Measurements from ENCODE around the gene MED13.
"Not testable (repeated sequence)": the region's sequence is repeated elsewhere in the genome, so short reads cannot be mapped to it uniquely, and the experiment has no call there.

The MED13 gene

GRCh38 chr17:61996916-61997605 lies 68.0 kb downstream of the MED13 start:
- no peak for DNase-seq

- no peak for DNase-seq
These were observed 75.6 kb downstream of the MED13 start for GRCh38 chr17:61989509-61989908.

- no peak for DNase-seq
These were observed 78.2 kb downstream of the MED13 start for GRCh38 chr17:61986898-61987297.

DNA sequence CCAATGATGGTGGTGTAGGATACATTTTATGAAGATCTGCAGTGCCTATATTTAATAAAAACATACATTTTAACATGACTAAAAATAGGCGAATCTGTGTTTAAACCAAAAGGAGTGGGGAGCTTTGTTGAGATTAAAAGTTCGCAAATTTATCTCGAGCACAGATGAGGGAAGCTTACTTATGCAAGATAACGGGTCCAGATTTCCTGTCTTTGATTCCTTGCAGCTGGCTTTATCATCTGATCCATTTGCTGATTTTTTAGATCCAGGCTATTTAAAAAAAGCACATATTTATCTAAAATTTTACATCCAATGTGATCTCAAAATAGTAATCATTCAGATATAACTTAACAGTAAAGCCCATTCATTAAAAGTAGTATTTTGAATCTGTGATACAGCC lies 80.3 kb downstream of the MED13 start:
- no peak for DNase-seq

DNA sequence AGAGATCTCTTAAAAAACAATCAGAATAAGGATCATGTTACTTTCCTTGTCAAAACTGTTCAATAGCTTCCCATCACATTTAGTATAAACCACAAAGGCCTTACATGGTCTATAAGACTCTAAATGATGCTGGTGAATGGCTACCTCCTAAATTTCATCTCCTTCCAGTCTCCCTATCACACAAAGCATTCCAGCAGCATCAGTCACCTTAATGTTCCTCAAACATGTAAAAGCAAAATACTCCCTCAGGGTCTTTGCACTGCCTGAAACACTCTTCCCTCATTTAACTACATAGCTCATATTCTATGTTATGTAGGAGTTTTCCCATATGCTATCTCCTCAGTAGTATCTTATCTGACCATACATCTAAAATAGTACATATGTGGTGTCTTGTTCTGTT lies 83.8 kb downstream of the MED13 start:
- DNase-seq: no peak

DNA sequence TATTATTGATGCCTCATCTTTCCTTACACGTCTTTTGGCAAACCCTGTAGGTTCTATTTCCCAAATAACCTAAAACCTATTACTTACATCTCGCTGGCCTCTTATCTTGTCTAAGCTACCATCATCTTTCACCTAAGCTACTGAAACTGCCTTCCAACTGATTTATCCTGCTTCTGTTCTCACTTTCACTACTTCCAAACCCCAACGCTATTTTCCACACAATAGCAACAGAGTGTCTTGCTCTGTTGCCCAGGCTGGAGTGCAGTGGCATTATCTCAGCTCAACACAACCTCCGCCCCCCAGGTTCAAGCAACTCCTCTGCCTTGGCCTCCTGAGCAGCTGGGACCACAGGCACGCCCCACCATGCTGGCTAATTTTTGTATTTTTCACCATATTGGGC lies 84.5 kb downstream of the MED13 start:
- no peak for DNase-seq

- no peak for DNase-seq
These were observed 91.0 kb downstream of the MED13 start for GRCh38 chr17:61974115-61974514.

- DNase-seq: no peak
These were observed 92.8 kb downstream of the MED13 start for GRCh38 chr17:61972311-61972710.

- DNase-seq: no peak
These were observed 95.0 kb downstream of the MED13 start for GRCh38 chr17:61970030-61970429.

DNA sequence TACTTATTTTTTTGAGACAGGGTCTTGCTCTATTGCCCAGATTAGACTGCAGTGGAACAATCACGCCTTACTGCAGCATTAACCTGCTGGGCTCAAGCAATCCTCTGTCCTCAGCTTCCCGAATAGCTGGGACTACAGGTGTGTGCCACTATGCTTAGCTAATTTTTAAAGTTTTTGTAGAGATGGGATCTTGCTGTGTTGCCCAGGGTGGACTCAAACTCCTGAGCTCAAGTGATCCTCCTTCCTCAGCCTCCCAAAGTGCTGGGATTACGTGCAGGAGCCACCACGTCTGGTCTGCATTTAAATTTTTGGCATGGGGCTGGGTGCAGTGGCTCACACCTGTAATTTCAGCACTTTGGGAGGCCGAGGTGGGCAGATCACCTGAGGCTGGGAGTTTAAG lies 96.3 kb downstream of the MED13 start:
- no peak for DNase-seq

DNA sequence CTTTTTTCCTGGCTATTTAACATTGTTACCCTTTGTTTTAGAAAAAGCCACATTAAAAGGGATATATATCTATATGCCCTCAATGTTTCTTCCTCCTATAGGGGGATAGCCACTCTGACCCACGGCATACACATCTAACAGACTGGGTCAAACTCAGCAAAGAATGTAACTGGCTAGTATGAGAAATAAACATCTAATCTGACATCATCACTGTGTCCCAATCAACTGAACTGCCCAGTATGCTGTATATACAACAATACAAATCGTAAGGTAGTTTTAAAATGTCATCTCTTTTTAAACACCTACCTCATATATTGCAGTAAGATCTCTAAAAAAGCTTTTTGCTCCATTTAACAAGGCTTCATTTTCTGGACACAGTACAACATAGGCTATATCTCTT lies 97.3 kb downstream of the MED13 start:
- no peak for DNase-seq

- DNase-seq: no peak
These were observed 98.9 kb downstream of the MED13 start for GRCh38 chr17:61966191-61966590.

DNA sequence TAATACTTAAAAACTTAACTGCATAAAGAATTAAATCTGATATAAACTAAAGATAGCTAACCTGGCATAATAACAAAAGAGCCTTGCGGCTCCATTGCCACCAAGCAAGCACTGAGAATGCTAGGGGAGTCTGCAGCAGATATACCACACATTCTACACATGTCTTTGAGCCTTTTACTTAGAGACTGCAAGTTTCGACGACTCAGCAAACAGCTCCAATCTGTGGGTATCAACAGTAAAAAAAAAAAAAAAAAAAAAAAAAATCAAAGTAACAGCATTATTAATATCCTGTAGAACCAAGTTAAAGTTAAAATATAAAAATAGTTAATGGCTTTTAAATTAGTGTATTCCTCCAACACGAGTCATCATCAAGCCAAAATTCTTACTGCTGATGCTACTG lies 109.5 kb downstream of the MED13 start:
- DNase-seq: no peak

- no peak for DNase-seq
These were observed 117.6 kb downstream of the MED13 start for GRCh38 chr17:61947367-61948078.

- DNase-seq: no peak
These were observed 118.7 kb downstream of the MED13 start for GRCh38 chr17:61946359-61946758.

- no peak for DNase-seq
These were observed 122.0 kb downstream of the MED13 start for GRCh38 chr17:61943117-61943516.

DNA sequence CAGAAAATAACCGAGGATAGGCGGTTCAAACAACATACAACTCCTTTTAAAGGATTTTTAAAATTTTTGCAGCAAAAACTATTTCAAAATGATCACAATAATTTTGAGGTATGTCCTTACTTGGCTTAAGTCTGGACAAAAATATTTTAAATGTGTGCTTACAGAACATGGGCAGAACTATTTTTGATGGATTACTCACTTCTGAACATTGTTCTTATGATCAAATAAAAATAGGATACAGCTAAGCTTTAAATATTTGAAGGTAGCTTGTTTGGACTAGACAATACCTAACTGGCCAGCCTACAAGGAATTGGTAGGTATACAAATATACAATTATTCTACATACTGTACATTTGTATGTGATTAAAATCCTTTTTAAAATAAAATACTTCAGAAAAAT lies 123.0 kb downstream of the MED13 start:
- DNase-seq: no peak

GRCh38 chr17:61928101-61928436 lies 137.0 kb downstream of the MED13 start:
- DNase-seq: no peak

- DNase-seq: peak; percentile 67
These were observed 137.6 kb downstream of the MED13 start, which contains the start of gene INTS2 for GRCh38 chr17:61927208-61928100. Gene INTS2, minus strand, starts transcription at chr17:61927982. Its CDS starts 1,338 bp downstream, at chr17:61926644.

GRCh38 chr17:61926826-61927207 lies 138.3 kb downstream of the MED13 start:
- DNase-seq: no peak

DNA sequence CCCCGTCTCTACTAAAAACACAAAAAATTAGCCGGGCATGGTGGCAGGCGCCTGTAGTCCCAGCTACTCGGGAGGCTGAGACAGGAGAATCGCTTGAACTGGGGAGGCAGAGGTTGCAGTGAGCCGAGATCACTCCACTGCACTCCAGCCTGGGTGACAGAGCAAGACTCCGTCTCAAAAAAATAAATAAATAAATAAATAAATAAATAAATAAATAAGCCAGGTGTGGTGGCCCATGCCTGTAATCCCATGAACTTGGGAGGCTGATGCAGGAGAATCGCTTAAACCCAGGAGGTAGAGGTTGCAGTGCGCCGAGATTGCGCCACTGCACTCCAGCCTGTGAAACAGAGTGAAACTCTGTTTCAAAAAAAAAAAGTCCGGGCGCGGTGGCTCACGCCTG lies 149.9 kb downstream of the MED13 start:
- not testable (repeated sequence) for DNase-seq

GRCh38 chr17:61908292-61909037 lies 156.6 kb downstream of the MED13 start:
- DNase-seq: no peak

DNA sequence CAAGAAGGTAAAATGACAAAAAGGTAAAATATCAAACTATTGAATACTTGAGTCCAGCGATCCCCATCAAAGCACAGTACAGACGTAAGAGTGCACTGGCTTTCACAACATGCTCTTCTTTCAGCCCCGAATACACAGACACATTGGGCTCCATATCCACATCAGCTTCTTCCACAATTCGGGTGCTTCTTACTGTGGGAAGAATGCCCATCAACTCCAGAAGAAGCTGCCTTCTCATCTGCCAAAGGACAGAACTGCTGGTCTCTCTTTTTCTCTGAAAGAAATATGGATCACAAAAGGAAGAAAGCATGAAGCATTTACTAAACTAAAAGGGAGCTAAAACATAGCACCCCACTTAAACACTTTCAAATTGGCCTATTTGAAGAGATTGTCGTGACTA lies 157.7 kb downstream of the MED13 start:
- DNase-seq: no peak

Measured in NCI-H2107 (cell line).